Stimulated activated CD4-positive, alpha-beta T cell treated with anti-CD3 and anti-CD28 coated beads, Interleukin-4, amount 100 ng/mL, for 4 hours (primary cell): ENCODE results near the gene HMCES.
"Not testable (repeated sequence)": the region's sequence is repeated elsewhere in the genome, so short reads cannot be mapped to it uniquely, and the experiment has no call there.

Experiments
- DNase-seq, 2 experiments: peaks; one replicate each; pipeline ENCODE4 v3.0.0-alpha.2; 2020

Gene HMCES

DNA sequence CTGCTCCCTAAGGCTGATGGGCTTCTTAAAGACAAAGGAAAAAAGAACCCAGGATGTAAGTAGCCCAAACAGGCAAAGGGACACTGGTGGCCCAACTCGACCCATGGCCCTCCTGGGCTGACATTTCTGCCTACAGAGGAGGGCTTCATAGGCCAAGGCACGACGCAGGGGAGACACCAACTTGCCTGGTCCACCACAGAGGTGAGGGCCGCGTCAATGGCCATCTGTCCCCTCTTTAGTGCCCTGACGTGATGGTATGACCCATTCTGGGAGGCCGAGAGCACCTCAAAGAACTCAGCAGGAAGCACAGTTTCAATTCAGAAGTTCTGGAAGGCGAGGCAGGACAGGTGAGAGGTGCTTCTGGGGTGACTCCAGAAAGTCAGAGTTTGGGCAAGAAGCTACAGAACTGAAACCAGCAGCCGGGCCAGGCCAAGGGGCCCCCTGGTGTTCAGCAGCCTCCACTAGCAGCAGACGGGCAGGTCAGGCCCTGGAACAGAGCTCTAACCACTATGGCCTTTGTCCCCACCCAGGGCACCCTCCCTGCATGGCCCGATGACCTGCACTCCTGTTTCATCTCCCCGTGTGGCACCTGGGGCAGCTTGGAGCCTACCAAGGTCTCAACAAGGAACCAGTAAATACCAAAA, 45.1 kb downstream of the HMCES start:
- DNase-seq: no peak

DNA sequence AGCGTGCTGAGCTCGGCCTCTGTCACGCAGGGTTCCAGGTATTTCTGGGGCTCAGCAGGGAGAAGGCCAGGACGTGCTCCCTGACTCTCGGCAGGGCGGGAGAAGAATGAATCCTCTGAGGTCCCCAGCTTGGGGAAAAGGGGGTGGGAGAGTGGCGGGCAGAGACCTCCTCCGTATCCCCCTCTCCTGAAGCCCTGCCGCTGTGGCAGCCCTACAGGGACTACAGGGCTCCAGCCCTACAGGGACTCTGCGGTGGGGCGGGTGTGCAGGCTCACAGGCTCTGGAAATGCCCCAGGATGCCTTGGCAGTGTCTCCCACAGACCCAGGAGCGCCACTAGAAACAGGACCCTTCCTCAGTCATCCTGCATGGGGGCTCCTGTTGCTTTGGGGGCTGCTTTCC, 46.2 kb downstream of the HMCES start:
- DNase-seq: no peak

DNA sequence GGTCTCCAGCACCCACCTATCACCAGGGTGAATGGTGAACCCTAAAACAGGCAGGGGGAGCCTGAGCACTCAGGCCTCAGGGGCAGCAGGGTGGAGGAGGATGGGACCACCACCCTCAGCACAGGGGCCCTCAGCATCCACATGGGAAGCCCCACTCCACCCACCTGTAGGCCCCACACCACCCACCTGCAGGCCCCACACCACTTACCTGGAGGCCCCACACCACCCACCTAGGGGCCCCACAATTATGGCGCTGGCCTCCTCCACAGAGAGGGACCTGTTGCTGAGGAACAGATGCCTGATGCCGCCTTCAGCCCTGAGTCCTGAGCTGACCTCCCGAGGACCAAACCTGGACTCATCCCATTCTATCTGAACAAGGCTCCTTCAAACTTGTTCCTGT, 46.7 kb downstream of the HMCES start:
- no peak for DNase-seq

DNA sequence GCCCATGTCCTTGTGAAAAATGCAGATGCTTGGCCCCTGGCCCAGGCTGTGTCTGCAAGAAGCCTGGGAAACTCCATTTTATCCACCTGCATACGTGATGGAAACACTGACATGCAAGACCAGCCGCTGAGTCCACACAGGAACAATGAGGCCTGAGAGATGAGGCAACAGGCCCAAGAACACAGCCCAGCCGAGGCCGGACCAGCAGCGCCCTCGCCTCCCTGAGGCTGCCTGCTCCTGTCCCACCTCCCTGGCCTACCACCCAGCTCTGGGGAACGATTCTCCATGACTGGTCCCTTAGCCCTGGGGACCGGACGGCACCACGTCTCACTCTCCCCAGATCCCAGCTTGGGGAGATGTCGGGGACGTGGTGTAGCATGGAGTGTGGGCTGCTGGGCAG, 47.5 kb downstream of the HMCES start:
- no peak for DNase-seq

DNA sequence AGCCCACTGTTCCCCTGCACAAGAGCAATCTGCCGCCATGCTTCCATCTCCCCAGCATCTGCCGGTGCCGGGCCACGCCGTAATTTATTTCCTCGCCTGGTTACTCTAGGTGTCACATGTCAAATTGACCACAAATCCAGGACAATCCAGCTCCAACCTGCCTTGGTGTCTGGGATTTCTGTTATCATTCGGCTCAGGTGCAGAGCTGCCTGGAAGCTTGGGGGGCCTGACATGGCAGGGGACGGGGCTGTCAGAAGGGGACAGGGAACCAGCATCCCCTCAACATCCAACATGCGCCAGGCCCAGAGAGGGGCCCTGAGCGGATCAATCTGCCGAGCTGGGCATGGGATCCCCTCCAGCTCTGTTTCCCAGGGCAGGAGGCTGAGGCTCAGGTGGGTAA, 47.9 kb downstream of the HMCES start:
- DNase-seq: no peak

DNA sequence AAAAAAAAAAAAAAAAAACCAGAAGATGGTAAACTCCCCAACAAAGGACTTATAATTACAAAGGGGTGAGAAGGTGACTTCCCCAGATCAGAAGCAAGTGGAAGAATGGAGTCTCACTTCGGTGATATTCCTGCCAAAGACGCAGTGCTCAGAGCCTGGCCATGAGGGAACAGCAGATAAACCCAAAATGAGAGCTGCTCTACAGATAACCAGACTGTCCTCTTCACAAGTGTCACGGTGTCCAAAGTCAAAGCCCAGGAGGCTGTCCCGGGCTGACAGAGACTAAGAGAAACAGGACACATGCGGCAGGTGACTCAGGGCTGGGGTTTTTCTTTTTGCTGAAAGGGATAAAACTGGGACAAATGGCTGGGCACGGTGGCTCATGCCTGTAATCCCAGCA, 48.8 kb downstream of the HMCES start:
- DNase-seq: no peak

DNA sequence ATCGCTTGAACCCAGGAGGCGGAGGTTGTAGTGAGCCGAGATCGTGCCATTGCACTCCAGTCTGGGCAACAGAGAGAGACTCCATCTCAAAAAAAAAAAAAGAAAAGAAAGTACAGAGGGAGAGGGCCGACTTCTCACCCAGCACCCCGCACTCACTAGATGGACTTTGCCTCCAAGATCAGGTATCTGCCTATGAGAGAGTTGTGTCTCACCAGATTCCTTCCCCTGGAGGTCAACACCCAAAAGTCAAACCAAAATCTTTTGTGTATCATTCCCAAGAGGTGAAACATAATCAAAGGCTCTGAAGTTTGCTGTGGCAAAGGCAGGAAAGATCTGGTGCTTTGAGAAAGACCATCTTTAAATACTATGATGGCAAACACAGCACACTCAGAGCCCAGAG, 51.2 kb downstream of the HMCES start:
- DNase-seq: no peak

DNA sequence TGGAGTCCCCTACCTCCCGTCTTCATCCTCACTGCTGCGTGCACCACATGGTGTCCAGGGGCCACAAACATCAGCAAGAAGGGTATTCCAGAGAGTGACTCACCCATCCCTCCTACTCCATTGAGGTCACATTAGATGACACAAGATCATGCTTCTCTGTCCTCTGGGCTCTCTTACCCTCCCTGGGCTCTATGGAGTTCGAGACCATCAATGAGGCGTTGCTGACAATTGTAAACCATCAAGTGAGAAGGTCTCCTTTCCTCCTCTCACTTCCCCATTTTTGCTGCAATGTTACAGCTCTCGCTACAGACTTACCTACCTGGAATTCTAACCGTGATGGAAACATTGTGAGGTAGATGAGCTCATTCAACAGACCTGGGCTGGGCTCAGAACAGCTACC, 51.7 kb downstream of the HMCES start:
- DNase-seq: no peak

DNA sequence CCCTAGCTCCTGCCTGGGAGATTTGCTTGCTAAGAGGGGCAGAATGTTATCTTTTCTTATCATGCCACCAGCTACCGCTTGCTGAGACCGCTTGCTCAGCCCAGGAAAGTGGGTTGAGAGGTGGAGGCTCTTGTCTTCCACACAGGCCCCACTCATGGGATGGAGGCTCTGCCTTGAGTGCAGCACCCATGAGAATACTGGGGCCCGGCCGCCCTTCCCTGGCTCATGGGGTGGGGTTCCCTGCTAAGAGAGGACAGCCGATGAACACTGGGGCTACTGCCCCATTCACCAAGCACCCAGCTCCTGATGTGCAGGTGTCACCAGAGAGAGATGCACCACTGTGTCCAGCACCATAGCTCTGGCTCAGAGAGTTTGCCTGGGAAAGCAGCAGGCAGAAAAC, 55.2 kb downstream of the HMCES start:
- no peak for DNase-seq

DNA sequence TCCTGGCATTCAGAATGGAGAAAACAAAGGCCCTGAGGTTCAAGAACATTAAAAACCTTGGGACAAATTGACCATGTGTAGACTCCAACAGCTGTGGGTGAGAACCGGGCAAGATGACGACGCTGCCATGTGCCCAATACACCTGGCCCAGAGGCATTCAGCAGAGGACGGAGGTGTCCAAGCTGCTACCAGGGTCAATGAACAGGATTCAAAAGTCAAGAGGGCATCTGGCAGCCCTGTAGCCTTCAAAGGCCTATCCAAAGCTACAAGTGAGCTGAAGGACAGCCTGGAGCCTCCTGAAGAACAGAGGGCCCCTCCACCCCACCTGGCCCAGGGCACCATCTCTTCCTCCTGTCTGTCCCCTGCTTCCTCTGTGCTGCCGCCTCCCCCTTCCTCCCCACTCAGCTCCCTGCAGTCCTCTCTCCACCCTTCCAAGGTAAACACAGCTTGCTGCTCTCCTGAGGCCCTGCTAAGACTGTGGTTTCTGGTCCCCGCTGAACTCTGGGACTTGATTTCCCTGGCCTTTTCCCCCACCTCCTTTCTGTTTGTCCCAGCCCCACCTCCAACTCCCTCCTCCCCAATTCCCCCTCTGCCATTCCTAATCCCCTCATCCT, 57.5 kb downstream of the HMCES start:
- DNase-seq: no peak

DNA sequence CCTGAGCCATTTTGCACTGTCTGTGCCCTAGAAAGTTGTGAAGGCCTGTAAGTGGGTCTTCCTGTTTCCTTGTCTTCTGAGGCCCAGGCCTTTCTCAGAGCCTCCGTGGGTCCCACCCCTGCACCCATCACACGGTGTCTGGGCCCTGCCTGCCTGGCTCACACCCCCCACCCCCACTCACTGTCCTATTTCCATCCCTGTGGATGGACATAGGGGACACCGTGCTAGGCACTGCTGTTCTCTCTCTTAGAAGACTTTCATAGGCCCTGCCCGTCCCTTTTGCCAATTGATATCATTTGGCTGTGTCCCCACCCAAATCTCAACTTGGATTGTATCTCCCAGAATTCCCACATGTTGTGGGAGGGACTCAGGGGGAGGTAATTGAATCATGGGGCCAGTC, 59.0 kb downstream of the HMCES start:
- DNase-seq: not testable (repeated sequence)

DNA sequence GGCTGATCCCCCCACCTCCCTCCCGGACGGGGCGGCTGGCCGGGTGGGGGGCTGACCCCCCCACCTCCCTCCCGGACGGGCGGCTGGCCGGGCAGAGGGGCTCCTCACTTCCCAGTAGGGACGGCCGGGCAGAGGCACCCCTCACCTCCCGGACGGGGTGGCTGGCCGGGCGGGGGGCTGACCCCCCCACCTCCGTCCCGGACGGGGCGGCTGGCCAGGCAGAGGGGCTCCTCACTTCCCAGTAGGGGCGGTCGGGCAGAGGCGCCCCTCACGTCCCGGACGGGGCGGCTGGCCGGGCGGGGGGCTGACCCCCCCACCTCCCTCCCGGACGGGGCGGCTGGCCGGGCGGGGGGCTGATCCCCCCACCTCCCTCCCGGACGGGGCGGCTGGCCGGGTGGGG, 60.5 kb downstream of the HMCES start:
- not testable (repeated sequence) for DNase-seq

DNA sequence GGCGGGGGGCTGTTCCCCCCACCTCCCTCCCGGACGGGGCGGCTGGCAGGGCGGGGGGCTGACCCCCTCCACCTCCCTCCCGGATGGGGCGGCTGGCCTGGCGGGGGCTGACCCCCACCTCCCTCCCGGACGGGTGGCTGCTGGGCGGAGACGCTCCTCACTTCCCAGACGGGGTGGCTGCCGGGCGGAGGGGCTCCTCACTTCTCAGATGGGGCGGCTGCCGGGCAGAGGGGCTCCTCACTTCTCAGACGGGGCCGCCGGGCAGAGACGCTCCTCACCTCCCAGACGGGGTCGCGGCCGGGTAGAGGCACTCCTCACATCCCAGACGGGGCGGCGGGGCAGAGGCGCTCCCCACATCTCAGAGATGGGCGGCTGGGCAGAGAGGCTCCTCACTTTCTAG, 61.2 kb downstream of the HMCES start:
- DNase-seq: not testable (repeated sequence)

DNA sequence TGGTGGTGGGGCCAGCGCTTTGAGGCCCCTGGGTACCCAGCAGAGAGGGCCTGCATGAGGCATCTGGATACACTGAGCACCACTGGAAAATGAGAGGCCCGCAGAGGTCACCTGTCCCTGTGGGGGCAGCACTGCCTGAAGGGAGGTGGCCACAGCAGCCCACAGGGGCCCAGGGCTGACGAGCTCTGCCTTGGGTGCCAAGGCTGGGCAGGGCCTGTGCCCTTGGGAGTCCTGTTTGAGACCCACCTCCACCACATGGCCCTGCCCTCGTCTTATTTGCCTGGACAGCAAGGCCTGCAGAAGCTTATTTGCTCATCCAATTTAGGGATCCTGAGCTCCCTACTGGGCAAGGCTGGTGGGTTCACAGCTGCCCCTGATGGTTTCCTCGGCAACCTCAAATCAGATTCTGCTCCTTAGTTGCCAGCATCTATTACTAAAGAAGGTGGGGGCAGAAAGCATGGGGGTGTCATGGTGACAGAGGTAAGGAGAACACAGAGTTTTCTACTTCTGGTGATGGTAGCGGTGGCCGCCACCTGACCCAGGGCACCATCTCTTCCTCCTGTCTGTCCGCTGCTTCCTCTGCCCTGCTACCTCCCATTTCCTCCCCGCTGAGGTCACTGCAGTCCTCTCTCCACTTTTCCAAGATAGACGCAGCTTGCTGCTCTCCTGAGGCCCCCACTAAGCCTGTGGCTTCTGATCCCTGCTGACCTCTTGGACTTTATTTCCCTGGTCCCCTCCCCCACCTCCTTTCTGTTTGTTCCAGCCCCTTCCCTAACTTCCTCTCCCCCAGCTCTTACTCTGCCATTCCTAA, 62.9 kb downstream of the HMCES start:
- no peak for DNase-seq

DNA sequence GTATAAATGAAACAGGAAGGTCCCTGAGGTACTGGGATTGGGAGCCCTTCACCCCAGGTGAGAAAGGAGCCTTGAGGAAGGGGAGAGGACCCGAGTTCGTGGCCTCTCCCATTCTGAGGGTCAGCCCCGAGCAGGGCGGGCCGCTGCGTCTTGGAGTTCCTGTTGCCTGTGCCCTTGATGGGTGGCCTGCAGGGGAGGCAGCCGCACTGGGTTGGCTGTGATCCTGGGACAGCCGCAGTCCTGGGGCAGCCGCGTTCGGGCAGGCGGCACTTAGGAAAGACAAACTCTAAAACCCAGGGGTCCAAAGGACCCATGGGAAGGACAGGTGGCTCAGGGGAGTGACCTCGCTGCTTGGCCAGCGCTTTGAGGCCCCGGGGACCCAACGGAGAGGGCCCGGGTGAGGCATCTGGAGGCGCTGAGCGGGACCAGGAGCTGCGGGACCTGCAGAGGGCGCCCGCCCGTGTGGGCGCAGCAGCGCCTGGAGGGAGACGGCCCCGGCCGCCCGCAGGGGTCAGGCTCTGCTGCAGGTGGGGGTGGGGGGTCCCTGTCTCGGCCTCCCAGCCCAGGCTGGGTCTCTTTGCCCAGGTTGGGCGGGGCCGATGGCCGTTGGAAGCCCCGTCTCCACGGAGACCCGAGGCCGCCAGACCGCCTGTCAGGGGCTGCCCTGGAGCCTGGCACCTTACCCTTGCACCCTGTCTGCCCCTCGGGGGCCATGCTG, 65.1 kb downstream of the HMCES start:
- peak; percentile 6 to 33 for DNase-seq

DNA sequence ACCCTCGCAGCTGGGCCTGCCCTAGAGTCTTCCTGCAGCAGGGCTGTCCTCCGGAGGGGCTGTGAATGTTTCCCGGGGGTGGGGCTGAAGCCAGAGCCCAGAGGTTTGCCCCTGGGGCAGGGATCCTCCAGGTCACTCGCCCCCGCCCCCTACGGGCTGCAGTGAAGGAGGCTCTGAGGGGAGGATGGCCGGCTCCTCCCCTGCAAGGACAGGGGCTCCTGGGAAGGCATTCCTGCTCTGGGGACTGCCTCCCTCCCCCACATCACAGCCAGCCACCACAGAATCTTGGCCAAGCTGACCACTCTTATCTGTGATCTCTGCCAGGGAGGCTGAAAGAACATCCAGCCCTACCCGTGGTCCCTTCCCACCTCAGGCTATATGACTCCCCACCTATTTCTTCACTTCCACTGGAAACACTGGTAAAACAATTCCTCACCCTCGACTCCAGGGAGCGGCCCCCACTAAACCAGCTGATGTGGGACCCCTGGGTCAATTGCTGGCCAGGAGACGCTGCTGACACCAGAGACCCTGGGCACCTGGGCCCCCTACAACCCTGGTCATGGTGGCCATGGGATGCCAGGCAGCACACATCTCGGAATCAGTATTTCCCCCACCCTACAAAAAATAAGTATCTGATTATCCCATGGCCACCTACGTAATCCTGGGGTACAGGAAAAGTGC, 66.0 kb downstream of the HMCES start:
- DNase-seq: no peak

DNA sequence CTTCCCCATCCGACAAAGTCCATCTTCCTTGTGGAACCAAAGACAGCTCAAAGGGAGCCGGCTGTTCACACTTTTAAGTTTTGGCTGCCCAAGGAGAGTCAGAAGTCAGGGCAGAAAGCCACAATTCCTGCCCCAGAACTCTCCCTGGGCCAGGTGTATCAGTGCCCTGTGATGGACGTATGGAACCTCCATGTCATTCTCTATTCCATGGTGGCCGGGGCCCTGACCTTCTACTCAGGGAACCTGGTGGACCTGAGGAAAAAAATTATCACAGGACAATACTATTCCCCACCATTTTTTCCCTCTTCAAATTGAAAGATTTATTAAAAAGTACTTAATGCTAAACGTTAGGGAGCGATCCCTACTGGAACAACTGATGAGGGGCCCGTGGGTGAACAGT, 66.6 kb downstream of the HMCES start:
- DNase-seq: no peak

DNA sequence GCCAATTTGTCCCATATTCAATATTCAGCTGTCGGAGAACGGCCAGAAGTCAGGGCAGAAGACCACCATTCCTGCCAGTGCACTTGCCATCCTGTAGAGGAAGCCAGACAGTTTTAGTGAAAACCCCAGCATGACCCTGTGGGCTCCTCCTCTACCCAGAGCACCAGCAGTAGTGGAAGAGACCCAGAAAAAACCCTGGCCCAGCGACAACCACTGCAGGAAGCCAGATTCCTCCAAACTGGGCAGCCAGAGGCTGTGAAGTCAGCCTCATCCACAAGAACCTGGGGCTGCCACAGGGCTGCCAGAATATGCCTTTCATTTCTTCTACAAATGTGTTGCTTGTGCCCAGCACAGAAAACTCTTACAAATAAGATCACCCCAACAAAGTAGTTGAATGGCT, 67.3 kb downstream of the HMCES start:
- DNase-seq: no peak

DNA sequence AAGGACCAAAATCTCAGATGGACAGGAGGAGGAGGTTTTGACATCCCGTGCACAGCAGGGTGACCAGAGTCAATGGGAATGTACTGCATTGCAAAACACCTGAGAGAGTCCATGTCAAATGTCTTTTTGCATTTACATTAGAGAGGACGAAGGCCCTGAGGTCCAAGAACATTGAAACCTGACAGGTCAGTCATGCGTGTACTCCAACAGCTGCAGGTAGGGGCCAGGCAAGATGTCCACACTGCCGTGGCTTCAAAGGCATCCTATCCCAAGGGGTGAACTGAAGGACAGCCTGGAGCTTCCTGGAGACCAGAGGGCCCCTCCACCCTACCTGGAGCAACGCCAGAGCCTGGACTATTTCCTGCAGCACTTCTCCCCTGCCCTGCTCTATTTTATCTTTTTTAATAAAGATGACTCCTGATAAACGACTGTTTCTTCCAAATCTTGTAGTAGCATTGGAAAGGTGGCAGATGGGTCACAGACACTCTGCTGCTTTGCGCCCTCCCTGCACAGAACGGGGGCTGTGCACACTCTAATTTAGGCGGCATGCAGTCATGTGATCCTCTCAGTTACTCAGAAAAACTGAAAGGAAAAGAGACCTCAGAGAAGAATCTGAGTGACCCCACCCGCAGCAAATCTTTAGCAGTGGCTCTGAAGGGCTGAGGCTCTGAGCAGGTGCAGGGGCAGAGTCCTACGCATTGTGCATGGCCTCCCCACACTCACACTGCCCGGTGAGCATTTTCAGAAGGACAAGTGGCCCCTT, 68.2 kb downstream of the HMCES start:
- no peak for DNase-seq

DNA sequence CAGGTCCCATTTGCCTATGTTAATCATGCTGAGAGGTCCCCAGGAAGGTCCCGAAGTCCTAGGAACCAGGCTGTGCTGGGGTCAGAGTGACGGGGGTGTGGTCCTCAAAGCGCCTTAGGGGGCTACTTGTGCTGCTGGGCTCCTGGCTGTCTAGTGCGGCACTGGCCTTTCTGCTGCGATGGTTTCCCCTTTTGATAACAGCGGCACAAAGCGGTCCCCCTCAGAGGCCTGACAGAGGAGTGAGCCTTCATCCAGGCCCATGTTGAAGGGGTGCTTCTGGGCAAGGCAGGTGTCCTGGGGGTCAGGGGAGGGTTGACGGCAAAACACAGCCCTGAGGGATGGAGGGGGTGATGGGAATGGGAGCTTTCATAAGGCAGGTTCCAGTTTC, 68.8 kb downstream of the HMCES start:
- no peak for DNase-seq

DNA sequence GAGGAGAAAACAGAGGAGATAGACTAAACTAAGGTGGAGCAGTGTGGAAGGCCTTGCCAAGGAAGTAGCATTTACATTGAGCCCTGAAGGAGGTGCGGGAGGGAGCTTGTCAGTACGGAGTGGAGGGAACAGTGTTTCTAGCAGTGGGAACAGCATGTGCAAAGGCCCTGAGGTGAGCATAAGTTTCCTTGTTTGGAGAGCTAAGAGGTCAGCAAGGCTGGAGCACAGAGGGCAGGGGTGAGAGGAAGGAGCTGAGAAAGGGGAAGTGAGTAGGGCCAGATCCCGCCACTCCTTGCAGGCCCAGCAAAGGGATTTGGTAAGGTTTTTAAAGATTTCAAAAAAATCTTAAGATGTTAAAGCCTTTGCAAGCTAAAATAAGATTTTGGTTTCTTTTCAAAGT, 70.1 kb downstream of the HMCES start:
- DNase-seq: no peak

DNA sequence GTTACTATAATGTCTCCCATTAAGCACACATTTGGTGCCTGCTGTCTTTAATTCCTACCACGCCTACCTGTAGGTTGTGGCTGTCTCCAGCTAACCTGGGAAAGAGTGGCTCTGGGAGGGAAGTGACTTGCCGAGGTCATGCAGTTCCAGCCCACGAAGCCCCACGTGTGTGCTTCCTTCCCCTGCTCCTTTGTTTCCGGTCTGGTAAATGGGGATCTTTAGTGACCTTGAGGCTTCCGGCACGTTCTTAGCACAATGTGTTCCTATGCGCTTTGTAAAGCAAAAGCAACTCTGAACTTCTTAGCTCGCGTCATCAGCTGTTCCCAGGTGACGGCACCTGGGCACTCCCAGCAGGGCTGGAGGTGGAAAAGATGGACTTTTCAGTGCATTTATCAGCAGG, 70.5 kb downstream of the HMCES start:
- not testable (repeated sequence) for DNase-seq
